ENCODE data around the gene TIMP2.

GRCh38 chr17:78873519-78874340 is 51.5 kb downstream of the TIMP2 start:
- TF ChIP-seq CTCF (conservative IDR thresholded peaks at IDR 0.05; ENCODE audit: low read depth, low read length) (no peak), EZH2 (IDR thresholded peaks at IDR 0.05; ENCODE audit: borderline replicate concordance, low read depth, low read length, poor library complexity, severe bottlenecking) (no peak)

Measured in A673 (cell line).